GM19099 (cell line): ENCODE data around the gene APP.

Source experiments
- POLR2A ChIP-seq: IDR thresholded peaks from 3 replicates; pipeline ENCODE4 v1.6.1; 2011; ENCODE audit warnings: low read depth; ENCODE audit not compliant: insufficient read length; ENCODE audit errors: extremely low read depth

The APP gene

DNA sequence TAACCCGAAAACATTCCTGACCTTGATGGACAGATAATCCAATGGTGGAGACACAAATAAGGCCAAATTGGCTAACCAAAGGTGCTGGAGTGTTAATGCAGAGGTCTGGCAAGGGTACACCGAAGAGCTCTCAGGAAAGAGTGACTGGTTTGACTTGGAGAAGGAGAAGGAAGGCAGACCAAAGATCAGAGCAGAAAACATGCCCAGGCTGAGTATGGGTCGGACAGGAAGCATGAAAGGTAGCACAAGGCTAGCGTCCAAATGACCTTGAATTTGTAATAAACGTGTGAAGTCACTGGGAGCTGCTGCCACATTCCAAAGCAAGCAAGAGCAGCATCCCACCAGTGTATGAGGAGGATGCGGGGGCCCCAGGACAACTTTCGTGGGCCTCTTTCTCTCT lies 45.7 kb downstream of the APP start:
- TF ChIP-seq POLR2A = no peak

DNA sequence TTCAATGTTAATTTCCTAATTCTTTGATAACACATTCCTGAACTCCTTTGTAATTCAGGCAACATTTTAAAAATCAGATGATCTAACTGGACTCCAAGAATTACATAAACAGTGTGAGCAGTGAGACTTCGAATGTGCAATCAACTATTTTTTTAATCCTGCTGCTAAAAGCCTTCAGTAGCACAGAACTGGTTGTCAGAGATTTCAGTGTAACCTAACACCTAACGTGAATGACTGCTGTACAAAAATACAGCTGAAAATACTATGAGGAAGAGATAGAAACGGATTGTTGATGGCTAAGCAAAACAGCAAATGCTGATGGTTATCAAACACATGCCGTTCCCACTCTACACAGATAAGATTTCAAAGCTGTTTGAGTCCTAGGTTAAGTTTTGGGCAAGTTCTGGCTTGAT lies 46.1 kb downstream of the APP start:
- TF ChIP-seq POLR2A = no peak

DNA sequence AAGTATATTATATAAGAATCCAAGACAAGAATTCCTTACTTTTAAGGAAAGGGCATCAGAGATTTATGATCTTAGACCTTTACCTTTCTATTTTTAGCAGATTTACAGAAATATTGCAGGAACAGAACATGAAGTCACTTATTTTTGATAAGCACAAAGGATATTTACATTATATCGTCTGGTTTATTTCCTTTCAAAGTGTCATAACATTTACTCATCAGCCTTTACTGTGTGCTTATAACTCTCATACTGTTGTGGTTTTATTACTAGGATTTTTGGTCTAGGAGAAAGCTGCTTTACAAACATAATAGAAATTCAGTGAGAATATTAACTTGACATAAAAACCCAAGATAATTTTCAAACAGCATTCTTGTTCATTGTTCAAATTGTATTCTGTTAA lies 47.6 kb downstream of the APP start:
- no peak for TF ChIP-seq POLR2A

DNA sequence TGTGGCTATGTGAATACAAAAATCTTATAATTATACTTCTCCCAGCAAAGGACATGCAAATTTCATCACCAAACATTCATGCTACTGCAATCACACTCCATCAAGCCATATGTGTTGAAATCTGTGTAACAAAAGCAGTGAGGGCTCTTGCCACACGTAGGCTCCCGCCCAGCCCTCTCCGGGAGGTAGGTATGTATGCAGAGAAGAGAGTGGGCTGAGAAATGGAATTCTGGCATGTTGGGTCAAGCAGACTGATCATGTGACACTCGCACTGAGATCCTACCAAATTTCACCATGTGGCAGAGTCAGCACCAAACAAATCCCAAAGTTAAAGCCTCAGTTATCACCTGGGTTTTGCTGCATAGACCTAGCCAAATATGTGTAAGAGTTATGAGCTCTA lies 49.7 kb downstream of the APP start:
- no peak for TF ChIP-seq POLR2A

DNA sequence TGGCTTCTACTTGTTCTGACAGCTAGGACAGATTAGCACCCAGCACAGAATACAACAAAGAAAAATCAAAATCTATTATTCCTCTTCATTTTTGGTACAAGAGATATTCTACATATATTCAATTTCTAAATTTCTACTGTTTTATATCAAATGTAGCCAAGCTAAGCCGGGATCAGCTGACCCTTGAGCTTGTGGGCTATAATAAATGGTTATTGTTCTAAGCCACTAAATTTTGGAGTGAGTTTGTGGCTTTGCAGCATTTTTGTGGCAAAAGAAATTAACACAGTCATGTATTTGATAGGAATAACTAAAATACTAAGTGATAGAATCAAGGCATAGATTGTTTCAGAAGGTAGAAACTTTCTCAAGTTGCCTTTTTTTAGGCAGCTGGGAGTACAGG lies 50.7 kb downstream of the APP start:
- no peak for TF ChIP-seq POLR2A

DNA sequence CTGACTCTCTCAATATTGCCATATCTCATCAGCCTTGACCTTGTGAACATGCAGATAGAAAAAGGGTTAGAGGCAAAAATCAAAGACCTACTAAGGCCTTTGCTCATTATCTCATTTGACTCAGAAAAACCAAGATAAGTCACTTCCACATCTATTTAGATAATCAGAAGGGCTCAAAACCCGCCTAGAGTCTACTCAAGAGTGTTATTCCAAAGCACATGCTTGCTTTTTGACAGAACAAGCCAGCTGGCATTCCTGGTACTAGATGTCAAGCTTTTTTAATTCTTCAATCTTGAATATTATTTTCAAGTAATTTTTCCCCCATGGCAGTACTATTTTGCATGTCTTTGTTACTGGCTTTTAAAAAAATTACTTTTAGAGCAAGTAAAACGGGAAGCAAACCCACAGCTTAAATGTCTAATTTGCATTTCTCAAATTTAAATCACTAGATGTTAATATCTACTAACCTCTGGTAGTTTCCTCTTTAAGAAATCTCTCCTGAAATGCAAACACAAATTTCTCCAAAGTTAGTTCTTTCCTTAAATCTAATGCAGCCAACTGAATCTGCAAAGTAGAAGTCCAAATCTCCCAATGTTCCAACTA lies 51.5 kb downstream of the APP start:
- no peak for TF ChIP-seq POLR2A

DNA sequence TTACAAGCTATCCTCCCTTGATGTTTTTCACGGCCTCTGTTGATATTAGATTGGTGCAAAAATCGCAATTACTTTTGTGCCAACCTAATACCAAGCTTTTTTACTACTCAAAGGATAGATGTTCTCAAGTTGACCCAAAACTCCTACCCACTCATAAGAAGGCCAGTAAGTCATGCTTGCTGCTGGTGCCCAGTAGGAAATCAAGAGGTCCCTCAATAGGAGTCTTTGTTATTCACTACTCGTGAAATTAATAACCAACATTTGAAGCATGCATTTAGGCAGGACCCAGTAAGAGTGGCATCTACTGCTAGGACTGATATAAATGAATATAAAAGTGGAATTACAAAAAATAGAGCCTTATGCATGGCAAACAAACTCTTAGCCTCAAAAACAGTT lies 52.6 kb downstream of the APP start:
- TF ChIP-seq POLR2A = no peak

DNA sequence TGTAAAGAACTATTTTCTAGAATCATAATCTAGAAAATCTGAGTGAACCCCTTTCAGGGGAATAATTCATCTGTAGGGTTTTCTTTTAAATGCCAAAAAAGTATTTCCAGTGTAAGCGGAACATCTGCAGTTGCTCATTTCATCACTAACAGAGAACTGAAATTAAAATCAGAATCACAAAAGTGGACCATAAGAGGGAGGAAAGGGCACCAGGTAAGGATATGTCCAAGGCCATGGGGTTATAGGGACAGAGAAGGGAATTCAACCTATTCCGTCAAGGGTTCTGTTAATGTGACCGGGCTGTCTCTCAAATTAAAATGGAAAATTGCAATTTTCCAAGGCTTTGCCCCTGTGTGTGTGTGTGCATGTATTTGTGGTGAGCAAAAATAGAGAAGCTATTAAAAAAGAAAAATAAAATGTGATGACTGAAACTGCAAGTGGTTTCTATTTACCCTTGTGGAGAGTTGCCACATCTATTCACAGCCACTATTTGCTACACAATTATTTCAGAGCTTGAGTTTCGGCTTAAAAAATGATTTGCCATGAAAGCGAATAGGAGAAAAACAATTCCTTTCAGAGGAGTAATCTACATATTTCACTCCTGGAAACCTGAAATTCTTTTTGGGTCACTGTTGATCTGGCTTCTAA lies 53.1 kb downstream of the APP start:
- TF ChIP-seq POLR2A = no peak

DNA sequence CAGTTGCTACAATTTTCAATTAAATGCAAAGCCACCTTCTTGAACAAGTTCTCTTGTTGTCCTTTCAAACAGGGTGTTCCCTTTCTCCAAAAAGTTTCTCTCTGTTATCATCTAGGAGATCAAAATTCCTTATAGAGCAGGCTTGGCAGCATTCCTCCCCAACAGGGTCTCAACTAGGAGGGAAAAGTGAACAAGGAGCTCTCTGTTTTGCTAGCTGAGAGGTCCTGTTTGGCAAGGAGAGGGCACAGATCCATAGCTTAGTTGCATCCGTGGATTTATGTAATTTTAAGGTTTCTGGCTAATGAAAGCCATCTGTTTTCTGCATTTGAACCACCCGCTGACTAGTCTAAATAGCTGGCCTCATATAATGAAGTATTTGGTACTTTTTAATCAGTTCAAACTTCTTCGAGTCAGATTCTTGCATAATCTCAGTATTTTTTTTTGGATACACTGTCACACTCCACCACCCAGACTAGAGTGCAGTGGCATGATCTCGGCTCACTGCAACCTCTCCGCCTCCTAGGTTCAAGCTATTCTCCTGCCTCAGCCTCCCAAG lies 54.0 kb downstream of the APP start:
- no peak for TF ChIP-seq POLR2A

DNA sequence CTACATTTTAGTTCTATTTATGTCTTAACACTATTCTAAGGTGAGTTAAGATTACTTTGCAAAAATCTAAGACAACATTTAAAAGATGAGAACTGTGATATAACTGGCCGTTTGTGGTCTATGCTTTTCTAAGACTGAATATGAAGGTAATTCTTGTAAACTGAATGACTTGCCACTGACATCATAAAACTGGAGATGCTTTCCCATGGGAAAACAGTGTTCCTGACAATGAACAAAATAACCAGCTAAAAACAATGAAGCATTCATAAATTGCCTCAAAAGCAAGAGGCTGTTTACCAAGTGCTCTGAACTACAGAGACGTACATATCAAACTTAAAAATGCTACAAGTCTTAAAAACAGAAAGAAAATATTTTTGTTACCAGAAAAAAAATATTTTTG lies 54.7 kb downstream of the APP start:
- no peak for TF ChIP-seq POLR2A

DNA sequence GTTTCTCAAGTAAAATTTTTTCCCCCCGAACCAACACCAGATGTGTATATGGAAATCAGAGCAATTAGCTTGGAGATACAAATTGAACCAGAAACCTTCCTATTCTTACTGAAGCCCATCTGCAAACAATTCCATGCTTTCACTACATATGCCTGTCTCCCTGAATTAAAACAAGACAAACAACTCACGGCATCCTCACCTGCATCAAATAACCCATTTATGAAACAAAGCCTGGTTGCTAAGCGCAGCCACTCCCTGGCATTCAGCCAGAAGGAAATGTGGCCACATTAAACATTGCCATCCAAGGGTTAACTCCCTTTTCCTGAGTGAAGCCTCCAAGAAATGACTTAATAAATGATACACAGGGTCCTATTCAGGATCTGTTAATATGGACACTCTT lies 55.3 kb downstream of the APP start:
- no peak for TF ChIP-seq POLR2A

DNA sequence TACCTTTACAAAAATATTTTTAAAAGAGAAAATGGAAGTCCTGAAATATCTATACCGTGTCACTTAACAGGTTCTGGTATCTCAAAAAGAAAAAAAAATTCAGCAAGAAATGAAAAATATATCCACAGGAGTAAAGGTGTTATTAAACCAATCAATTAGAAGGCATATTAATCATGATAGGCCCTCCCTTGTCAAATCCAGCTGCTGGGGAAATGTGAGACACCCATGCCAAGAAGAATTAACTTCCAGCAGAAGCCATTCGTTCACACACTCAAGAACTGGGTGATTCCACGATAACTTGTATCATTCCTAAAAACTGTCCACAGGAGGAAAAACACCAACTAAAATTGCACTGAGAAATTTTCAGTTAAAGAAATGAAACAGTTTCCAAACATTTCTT lies 57.6 kb downstream of the APP start:
- TF ChIP-seq POLR2A = no peak

DNA sequence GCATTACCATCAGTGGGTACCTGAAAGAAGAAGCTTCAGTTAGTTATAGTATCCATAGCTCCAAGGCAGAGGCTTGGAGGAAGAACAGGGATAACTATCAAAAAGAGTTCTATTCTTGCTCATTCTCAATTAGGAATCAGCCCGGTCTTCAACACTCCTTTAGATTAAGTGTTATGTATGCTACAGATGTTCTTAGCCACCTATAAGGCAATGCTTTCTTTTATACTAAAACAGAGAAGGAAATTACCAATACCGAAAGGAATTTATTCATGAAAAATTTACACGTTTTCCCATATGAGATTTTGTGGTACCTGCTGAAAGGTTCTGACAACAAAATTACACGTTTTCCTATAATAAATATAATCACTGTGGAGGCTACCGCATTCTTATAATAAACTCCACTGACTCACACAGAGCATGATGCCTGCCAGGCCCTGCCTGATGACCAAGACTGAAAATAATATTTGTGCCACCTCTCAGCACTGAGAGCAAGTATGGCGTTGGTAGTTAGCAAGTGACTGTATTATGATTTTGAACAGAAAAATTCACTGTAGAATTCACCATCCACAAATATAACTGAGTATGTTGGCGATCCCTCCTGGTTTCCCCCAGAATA lies 58.3 kb downstream of the APP start:
- no peak for TF ChIP-seq POLR2A

DNA sequence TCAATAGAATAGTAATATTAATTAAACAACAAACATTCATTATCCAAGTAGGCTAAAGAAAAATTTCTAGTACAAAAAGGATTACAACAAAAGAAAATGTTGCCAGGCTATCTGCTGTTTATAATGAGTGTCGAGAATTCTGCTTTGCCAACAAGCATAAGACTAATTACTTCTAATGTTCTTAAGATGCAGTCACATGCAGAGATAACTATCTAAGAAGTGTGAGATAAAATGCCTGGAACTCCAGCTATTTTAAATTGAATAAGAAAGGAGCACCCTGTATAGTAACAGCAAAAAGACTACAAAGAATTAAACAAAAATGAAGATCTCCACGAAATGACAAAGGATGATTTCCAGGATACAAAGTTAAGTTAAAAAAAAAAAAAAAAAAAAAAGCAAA lies 59.9 kb downstream of the APP start:
- TF ChIP-seq POLR2A = no peak

DNA sequence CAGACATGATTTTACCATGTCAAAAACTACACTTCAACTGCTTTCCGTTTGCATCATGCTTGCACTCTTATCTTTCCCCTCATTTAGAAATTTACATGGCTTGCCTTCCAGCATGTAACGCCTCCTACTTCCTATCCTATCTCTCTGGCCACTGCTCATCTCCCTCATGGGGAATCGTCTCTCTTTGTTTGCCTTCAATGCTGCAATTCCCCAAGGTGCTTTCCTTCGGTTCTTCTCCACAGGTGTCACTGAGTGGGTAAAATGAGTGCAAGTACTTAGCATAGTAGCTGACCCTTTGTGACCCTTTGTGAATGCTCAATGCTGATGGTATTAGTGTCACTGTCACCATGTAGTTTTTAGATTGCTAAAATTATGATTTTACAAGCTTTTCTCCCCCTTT lies 63.1 kb downstream of the APP start:
- no peak for TF ChIP-seq POLR2A

DNA sequence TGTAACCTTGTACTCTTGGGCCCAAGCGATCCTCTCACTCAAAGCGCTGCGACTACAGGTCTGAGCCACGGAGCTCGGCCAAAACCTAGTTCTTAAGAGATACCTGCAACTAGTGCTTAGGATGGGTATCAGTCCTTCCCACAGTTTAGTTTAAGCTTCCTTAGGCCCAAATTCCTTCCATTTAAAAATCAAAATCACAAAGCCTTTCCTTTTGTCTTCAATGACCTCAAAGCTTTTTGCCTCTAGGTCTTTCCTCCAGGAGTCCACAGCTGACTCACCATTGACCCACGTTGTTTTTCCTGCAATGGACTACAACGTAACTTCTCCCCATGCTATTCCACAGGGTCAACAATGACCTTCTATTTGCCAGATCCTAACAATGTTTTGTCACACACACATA lies 64.0 kb downstream of the APP start:
- TF ChIP-seq POLR2A = no peak
